Prostate gland (tissue), 2 donors: ENCODE results near the gene IGF2BP2.

Experiments used
- POLR2A ChIP-seq: fragments of 450-650 bp; IDR thresholded peaks from one replicate; pipeline ENCODE4 v1.6.1; 2016; ENCODE audit warnings: antibody characterized with exemption, mild to moderate bottlenecking
- TF ChIP-seq, protein P1 (sequence below), 4 experiments: fragments of 200-600 bp in 2 of 4; fragments of 450-650 bp in 2 of 4; sonication (generic) in 2 of 4; IDR thresholded peaks; 1 replicate in 3 of 4; 2 replicates in 1 of 4; pipeline ENCODE4 v1.5.1; 2016 to 2019; ENCODE audit warnings: antibody characterized with exemption in 4 of 4, mild to moderate bottlenecking in 2 of 4, moderate library complexity in 2 of 4

DNA sequence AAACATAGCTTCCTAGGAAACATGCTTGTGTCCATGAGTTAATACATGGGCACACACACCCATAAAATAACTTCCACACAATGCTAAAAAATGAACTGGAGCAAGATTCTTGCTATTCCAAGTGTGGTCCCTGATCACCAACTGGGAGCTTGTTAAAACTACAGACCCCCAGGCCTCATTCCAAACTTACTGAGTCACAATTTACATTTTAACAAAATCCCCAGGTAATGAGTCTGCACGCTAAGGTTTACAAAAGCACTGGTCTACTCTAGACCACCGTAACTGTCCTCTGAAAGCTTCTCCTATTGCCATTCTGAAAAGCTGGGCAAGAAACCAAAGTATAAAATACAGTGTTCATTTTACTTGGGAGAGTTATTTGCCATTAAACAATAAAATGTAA lies 45.4 kb downstream of the IGF2BP2 start:
- TF ChIP-seq, protein P1, sequence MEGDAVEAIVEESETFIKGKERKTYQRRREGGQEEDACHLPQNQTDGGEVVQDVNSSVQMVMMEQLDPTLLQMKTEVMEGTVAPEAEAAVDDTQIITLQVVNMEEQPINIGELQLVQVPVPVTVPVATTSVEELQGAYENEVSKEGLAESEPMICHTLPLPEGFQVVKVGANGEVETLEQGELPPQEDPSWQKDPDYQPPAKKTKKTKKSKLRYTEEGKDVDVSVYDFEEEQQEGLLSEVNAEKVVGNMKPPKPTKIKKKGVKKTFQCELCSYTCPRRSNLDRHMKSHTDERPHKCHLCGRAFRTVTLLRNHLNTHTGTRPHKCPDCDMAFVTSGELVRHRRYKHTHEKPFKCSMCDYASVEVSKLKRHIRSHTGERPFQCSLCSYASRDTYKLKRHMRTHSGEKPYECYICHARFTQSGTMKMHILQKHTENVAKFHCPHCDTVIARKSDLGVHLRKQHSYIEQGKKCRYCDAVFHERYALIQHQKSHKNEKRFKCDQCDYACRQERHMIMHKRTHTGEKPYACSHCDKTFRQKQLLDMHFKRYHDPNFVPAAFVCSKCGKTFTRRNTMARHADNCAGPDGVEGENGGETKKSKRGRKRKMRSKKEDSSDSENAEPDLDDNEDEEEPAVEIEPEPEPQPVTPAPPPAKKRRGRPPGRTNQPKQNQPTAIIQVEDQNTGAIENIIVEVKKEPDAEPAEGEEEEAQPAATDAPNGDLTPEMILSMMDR (IDR thresholded peaks at IDR 0.05), result no peak
- no peak for TF ChIP-seq POLR2A
